HEK293T (cell line): ENCODE measurements around the gene GLB1L.

Experiments
- ARNT ChIP-seq: fragments of 450-650 bp; IDR thresholded peaks from 2 replicates; pipeline ENCODE4 v1.6.1; 2017; ENCODE audit warnings: mild to moderate bottlenecking
- BHLHE40 ChIP-seq: fragments of 450-650 bp; IDR thresholded peaks from 2 replicates; pipeline ENCODE4 v1.6.1; 2016; ENCODE audit warnings: mild to moderate bottlenecking, moderate library complexity, borderline replicate concordance
- ELF4 ChIP-seq: fragments of 450-650 bp; IDR thresholded peaks from 2 replicates; pipeline ENCODE4 v1.6.1; 2017; ENCODE audit warnings: antibody characterized with exemption
- FOXA1 ChIP-seq: fragments of 450-650 bp; IDR thresholded peaks from 2 replicates; pipeline ENCODE4 v1.6.1; 2016; ENCODE audit warnings: mild to moderate bottlenecking
- FOXK2 ChIP-seq: fragments of 450-650 bp; IDR thresholded peaks from 2 replicates; pipeline ENCODE4 v1.6.1; 2016; ENCODE audit warnings: mild to moderate bottlenecking
- FOXM1 ChIP-seq: fragments of 450-650 bp; IDR thresholded peaks from 2 replicates; pipeline ENCODE4 v1.6.1; 2017; ENCODE audit warnings: mild to moderate bottlenecking, borderline replicate concordance
- L3MBTL2 ChIP-seq: fragments of 450-650 bp; conservative IDR thresholded peaks from 2 replicates; pipeline ENCODE4 v1.6.1; 2016; ENCODE audit warnings: mild to moderate bottlenecking
- LEF1 ChIP-seq: fragments of 450-650 bp; IDR thresholded peaks from 2 replicates; pipeline ENCODE4 v1.6.1; 2017; ENCODE audit warnings: mild to moderate bottlenecking, borderline replicate concordance
- PKNOX1 ChIP-seq: fragments of 450-650 bp; IDR thresholded peaks from 2 replicates; pipeline ENCODE4 v1.6.1; 2016
- SP1 ChIP-seq: fragments of 450-650 bp; IDR thresholded peaks from 2 replicates; pipeline ENCODE4 v1.6.1; 2017
- TARDBP ChIP-seq: fragments of 450-650 bp; IDR thresholded peaks from 2 replicates; pipeline ENCODE4 v1.6.1; 2016

GRCh38 chr2:219234331-219234730 lies 10.9 kb downstream of the GLB1L start:
- TF ChIP-seq ELF4 = no peak
- no peak for TF ChIP-seq L3MBTL2
- no peak for TF ChIP-seq TARDBP
- no peak for TF ChIP-seq PKNOX1
- no peak for TF ChIP-seq SP1
- TF ChIP-seq FOXK2 = no peak
- no peak for TF ChIP-seq BHLHE40
- TF ChIP-seq FOXM1 = no peak
- TF ChIP-seq LEF1 = no peak
- no peak for TF ChIP-seq FOXA1
- TF ChIP-seq ARNT = no peak
